Thyroid gland (tissue), 4 donors: ENCODE measurements around the gene TALDO1.

Experiments used
- POLR2A ChIP-seq, 2 donors: fragments of 450-650 bp; IDR thresholded peaks; one replicate each; pipeline ENCODE4 v1.6.1; 2017; ENCODE audit warnings: antibody characterized with exemption in 2 of 2, mild to moderate bottlenecking in 2 of 2, moderate library complexity in 1 of 2
- TF ChIP-seq, protein P1 (sequence below), 6 experiments: fragments of 200-600 bp in 3 of 6; fragments of 450-650 bp in 3 of 6; sonication (generic) in 3 of 6; IDR thresholded peaks; one replicate each; pipeline ENCODE4 v1.5.1; 2016 to 2019; ENCODE audit warnings: antibody characterized with exemption in 6 of 6, mild to moderate bottlenecking in 2 of 6, inconsistent platforms in 1 of 6, moderate library complexity in 1 of 6

DNA sequence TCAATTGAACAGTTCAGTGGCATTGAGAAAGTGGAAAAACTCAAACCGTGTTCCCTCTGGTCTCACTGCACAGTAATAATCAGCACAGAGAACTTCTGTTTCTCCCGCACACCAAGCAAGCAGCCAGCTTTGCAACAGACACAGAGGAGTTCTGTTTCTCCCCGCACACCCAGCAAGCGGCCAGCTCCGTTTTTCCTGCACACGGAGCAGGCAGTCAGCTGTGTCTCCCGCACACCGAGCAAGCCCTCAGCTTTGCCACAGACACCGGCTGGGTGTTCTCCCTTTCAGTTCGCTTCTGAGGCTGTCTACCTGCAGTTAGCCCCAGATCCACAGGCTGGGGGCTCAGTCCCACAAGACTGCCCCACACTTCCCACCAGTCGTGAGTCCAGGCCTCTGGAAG, 9.9 kb upstream of the TALDO1 start:
- TF ChIP-seq, protein P1, sequence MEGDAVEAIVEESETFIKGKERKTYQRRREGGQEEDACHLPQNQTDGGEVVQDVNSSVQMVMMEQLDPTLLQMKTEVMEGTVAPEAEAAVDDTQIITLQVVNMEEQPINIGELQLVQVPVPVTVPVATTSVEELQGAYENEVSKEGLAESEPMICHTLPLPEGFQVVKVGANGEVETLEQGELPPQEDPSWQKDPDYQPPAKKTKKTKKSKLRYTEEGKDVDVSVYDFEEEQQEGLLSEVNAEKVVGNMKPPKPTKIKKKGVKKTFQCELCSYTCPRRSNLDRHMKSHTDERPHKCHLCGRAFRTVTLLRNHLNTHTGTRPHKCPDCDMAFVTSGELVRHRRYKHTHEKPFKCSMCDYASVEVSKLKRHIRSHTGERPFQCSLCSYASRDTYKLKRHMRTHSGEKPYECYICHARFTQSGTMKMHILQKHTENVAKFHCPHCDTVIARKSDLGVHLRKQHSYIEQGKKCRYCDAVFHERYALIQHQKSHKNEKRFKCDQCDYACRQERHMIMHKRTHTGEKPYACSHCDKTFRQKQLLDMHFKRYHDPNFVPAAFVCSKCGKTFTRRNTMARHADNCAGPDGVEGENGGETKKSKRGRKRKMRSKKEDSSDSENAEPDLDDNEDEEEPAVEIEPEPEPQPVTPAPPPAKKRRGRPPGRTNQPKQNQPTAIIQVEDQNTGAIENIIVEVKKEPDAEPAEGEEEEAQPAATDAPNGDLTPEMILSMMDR (IDR thresholded peaks at IDR 0.05): no peak
- TF ChIP-seq POLR2A (IDR thresholded peaks at IDR 0.05): no peak
